Omental fat pad (tissue), 4 donors: ENCODE results near the gene SPIN1. TPM values are rescaled to one million over a fixed set of nuclear protein-coding genes. Genes with fewer than 3 reads are reported as not detected.

Experiments
- ATAC-seq: fragments of 150-250 bp; one replicate; pipeline ENCODE4 v1.9.1; 2016; ENCODE audit warnings: mild to moderate bottlenecking, moderate library complexity; ENCODE audit not compliant: low FRiP score
- DNase-seq: peaks from one replicate; pipeline ENCODE4 v3.0.0-alpha.2; 2019; ENCODE audit warnings: low spot score
- total RNA-seq, 4 donors: library from RNA; depleted of rRNA; stranded (reverse); fragments of >200 nt; gene quantifications; one replicate each; pipeline ENCODE4 v1.1.0, GENCODE V29; 2016
- TF ChIP-seq, protein P1 (sequence below), 3 donors: fragments of 450-650 bp; IDR thresholded peaks; one replicate each; pipeline ENCODE4 v1.5.1; 2016 to 2017; ENCODE audit warnings: antibody characterized with exemption in 3 of 3, mild to moderate bottlenecking in 3 of 3, moderate library complexity in 2 of 3

Gene SPIN1
- total RNA-seq, 4 donors from 2014 or later, result 44.8 to 66.4 (median 49.1) TPM

- no peak for ATAC-seq
- TF ChIP-seq, protein P1, sequence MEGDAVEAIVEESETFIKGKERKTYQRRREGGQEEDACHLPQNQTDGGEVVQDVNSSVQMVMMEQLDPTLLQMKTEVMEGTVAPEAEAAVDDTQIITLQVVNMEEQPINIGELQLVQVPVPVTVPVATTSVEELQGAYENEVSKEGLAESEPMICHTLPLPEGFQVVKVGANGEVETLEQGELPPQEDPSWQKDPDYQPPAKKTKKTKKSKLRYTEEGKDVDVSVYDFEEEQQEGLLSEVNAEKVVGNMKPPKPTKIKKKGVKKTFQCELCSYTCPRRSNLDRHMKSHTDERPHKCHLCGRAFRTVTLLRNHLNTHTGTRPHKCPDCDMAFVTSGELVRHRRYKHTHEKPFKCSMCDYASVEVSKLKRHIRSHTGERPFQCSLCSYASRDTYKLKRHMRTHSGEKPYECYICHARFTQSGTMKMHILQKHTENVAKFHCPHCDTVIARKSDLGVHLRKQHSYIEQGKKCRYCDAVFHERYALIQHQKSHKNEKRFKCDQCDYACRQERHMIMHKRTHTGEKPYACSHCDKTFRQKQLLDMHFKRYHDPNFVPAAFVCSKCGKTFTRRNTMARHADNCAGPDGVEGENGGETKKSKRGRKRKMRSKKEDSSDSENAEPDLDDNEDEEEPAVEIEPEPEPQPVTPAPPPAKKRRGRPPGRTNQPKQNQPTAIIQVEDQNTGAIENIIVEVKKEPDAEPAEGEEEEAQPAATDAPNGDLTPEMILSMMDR (IDR thresholded peaks at IDR 0.05), result no peak
- DNase-seq, result no peak
These were observed 134.1 kb downstream of the SPIN1 start for GRCh38 chr9:88522360-88522759.

- ATAC-seq (no peak), DNase-seq (no peak)
- TF ChIP-seq, protein P1 (IDR thresholded peaks at IDR 0.05), result no peak
These were observed 134.8 kb downstream of the SPIN1 start for GRCh38 chr9:88523056-88523455.

GRCh38 chr9:88524911-88525310 lies 136.7 kb downstream of the SPIN1 start:
- no peak for DNase-seq
- TF ChIP-seq, protein P1 (IDR thresholded peaks at IDR 0.05), result no peak

DNA sequence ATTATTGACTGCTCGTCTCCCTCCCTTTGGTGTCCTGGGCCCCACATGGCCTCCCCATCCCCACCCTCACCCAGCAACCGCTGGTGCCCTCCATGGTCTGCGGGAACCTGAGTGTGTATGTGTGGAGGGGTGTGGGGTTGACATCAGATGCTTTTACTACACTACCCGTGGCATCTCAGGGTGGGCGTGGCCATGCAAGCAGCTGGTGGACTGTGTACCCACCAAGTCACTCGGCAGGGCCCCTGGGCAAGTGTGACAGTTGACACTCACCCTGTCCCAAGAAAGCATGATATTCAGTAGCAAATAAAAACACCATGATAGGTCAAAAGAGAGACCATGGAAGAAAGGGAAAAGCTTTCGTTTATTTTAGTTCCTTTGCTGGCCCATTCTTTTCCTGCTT lies 139.4 kb downstream of the SPIN1 start:
- ATAC-seq (no peak), DNase-seq (no peak)
- TF ChIP-seq, protein P1 (IDR thresholded peaks at IDR 0.05), result no peak

More at GRCh38 chr9:88524911-88525310, 136.7 kb downstream of the SPIN1 start:
- ATAC-seq, result no peak

Other genes with a start within 250 kb of the SPIN1 start
- gene SPATA31C2, start 250.0 kb upstream of the SPIN1 start, total RNA-seq, result not detected
- under 1 TPM in 1 of 4 donors, not detected in 3; 0.93 TPM for gene NXNL2, start 146.7 kb downstream of the SPIN1 start, total RNA-seq